Measurements from ENCODE around the gene ATRX. TPM values are rescaled to one million over a fixed set of nuclear protein-coding genes. Genes with fewer than 3 reads are reported as not detected.
"Not testable (repeated sequence)": the region's sequence is repeated elsewhere in the genome, so short reads cannot be mapped to it uniquely, and the experiment has no call there.

ATRX gene
- total RNA-seq, 1 donor from 2014 or later = 44.6 TPM

GRCh38 chrX:77556276-77556675 lies 229.7 kb downstream of the ATRX start:
- Histone ChIP-seq H3K36me3 (ENCODE audit: control insufficient read depth, insufficient read depth, low read length) (no peaks in the 10 kb centered on the region), H3K27me3 (ENCODE audit: control insufficient read depth, insufficient read depth, low read length) (no peaks in the 10 kb centered on the region), H3K4me3 (ENCODE audit: low read depth, low read length) (no peak overlapping the region)
- no peak for TF ChIP-seq CTCF (IDR thresholded peaks at IDR 0.05; ENCODE audit: insufficient read depth, low read length, poor library complexity, severe bottlenecking)
- DNase-seq (ENCODE audit: low read depth) = no peak

- no peak for DNase-seq (ENCODE audit: low read depth)
- TF ChIP-seq CTCF (IDR thresholded peaks at IDR 0.05; ENCODE audit: insufficient read depth, low read length, poor library complexity, severe bottlenecking) = no peak
- Histone ChIP-seq H3K27me3 (ENCODE audit: control insufficient read depth, insufficient read depth, low read length) (no peaks in the 10 kb centered on the region), H3K4me3 (ENCODE audit: low read depth, low read length) (no peak overlapping the region), H3K36me3 (ENCODE audit: control insufficient read depth, insufficient read depth, low read length) (no peaks in the 10 kb centered on the region)
Measured at GRCh38 chrX:77548751-77549150, 237.3 kb downstream of the ATRX start.

GRCh38 chrX:77539778-77540177 lies 246.2 kb downstream of the ATRX start:
- not testable (repeated sequence) for H3K27me3 ChIP-seq (ENCODE audit: control insufficient read depth, insufficient read depth, low read length); H3K36me3 ChIP-seq (ENCODE audit: control insufficient read depth, insufficient read depth, low read length); DNase-seq (ENCODE audit: low read depth); H3K4me3 ChIP-seq (ENCODE audit: low read depth, low read length)

- H3K27me3 ChIP-seq (ENCODE audit: control insufficient read depth, insufficient read depth, low read length); H3K4me3 ChIP-seq (ENCODE audit: low read depth, low read length); H3K36me3 ChIP-seq (ENCODE audit: control insufficient read depth, insufficient read depth, low read length); DNase-seq (ENCODE audit: low read depth): not testable (repeated sequence)
Measured at GRCh38 chrX:77531261-77531660, 254.8 kb downstream of the ATRX start.

GRCh38 chrX:77528034-77528433 lies 258.0 kb downstream of the ATRX start:
- Histone ChIP-seq H3K27me3 (ENCODE audit: control insufficient read depth, insufficient read depth, low read length) (no peaks in the 10 kb centered on the region), H3K36me3 (ENCODE audit: control insufficient read depth, insufficient read depth, low read length) (no peaks in the 10 kb centered on the region), H3K4me3 (ENCODE audit: low read depth, low read length) (no peak overlapping the region)
- no peak for DNase-seq (ENCODE audit: low read depth)
- TF ChIP-seq CTCF (IDR thresholded peaks at IDR 0.05; ENCODE audit: insufficient read depth, low read length, poor library complexity, severe bottlenecking) = no peak

- TF ChIP-seq CTCF (IDR thresholded peaks at IDR 0.05; ENCODE audit: insufficient read depth, low read length, poor library complexity, severe bottlenecking) = no peak
- no peaks in the 10 kb centered on the region for H3K27me3 ChIP-seq (ENCODE audit: control insufficient read depth, insufficient read depth, low read length)
- H3K4me3 ChIP-seq (ENCODE audit: low read depth, low read length) = no peak overlapping the region
- no peak for DNase-seq (ENCODE audit: low read depth)
- no peaks in the 10 kb centered on the region for H3K36me3 ChIP-seq (ENCODE audit: control insufficient read depth, insufficient read depth, low read length)
Measured at GRCh38 chrX:77527233-77528001, 258.6 kb downstream of the ATRX start.

GRCh38 chrX:77519765-77520164 lies 266.3 kb downstream of the ATRX start:
- Histone ChIP-seq H3K27me3 (ENCODE audit: control insufficient read depth, insufficient read depth, low read length) (no peaks in the 10 kb centered on the region), H3K4me3 (ENCODE audit: low read depth, low read length) (no peak overlapping the region), H3K36me3 (ENCODE audit: control insufficient read depth, insufficient read depth, low read length) (no peaks in the 10 kb centered on the region)
- no peak for DNase-seq (ENCODE audit: low read depth)
- no peak for TF ChIP-seq CTCF (IDR thresholded peaks at IDR 0.05; ENCODE audit: insufficient read depth, low read length, poor library complexity, severe bottlenecking)

Data from kidney epithelial cell (primary cell).